ENCODE data around the gene CHRDL1.

Gene CHRDL1

DNA sequence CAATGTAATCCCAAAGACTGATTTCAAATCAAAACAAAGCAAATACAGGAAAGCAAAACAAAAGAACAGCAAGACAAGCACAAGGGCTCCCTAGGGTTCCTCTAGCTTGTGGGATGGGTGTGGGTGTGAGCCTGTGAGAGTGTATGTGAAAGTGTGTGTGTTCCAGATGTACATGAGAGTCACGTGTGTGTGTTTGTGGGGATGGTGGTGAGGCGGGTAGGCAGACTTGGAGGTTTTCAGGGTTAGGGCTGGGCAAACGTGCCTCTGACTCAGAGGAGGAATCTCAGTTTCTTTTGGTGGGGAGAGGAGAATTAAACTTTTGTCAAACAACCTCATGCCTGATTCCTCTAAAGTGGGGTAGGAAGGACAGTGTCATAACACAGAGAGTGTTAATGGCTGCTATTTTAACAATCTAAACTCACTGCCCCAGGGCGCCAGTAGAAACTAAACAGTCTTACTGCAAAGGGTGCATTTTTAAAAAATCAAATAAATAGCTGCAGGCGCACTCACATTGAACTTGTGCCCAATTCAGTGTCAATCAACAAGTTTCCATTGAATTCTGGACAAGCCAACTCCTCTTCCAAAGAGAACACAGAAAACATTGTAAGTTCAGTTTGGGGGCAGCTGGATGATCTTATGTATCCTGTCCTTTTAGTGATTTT is 51.8 kb downstream of the CHRDL1 start:
- Histone ChIP-seq H3K27me3 (ENCODE audit: insufficient read depth, low read length, poor library complexity, severe bottlenecking) (no peaks in the 10 kb centered on the region), H2AFZ (ENCODE audit: low read length) (no peak overlapping the region), H3K9me3 (ENCODE audit: insufficient read depth, low read depth, low read length) (no peaks in the 10 kb centered on the region), H3K9ac (ENCODE audit: low read depth, low read length, poor library complexity, severe bottlenecking) (no peak overlapping the region), H3K4me2 (ENCODE audit: low read depth, low read length, poor library complexity, severe bottlenecking) (no peak overlapping the region), H3K4me1 (ENCODE audit: insufficient read depth, low read length, poor library complexity, severe bottlenecking) (no peaks in the 10 kb centered on the region), H4K20me1 (ENCODE audit: insufficient read depth, low read length, poor library complexity, severe bottlenecking) (no peaks in the 10 kb centered on the region), H3F3A (ENCODE audit: low read depth) (no peaks in the 10 kb centered on the region), H3K4me3 (ENCODE audit: low read length, poor library complexity, severe bottlenecking) (no peak overlapping the region), H3K9me2 (replicated peaks; ENCODE audit: low read depth, low read length) (no peaks in the 10 kb centered on the region), H3K36me3 (ENCODE audit: insufficient read depth, low read length) (no peaks in the 10 kb centered on the region), H3K79me2 (ENCODE audit: insufficient read depth, low read length) (no peaks in the 10 kb centered on the region)
- TF ChIP-seq, protein P1, sequence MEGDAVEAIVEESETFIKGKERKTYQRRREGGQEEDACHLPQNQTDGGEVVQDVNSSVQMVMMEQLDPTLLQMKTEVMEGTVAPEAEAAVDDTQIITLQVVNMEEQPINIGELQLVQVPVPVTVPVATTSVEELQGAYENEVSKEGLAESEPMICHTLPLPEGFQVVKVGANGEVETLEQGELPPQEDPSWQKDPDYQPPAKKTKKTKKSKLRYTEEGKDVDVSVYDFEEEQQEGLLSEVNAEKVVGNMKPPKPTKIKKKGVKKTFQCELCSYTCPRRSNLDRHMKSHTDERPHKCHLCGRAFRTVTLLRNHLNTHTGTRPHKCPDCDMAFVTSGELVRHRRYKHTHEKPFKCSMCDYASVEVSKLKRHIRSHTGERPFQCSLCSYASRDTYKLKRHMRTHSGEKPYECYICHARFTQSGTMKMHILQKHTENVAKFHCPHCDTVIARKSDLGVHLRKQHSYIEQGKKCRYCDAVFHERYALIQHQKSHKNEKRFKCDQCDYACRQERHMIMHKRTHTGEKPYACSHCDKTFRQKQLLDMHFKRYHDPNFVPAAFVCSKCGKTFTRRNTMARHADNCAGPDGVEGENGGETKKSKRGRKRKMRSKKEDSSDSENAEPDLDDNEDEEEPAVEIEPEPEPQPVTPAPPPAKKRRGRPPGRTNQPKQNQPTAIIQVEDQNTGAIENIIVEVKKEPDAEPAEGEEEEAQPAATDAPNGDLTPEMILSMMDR (conservative IDR thresholded peaks at IDR 0.05; ENCODE audit: low read length), result no peak
- TF ChIP-seq EZH2phosphoT487 (IDR thresholded peaks at IDR 0.05; ENCODE audit: borderline replicate concordance), result no peak

DNA sequence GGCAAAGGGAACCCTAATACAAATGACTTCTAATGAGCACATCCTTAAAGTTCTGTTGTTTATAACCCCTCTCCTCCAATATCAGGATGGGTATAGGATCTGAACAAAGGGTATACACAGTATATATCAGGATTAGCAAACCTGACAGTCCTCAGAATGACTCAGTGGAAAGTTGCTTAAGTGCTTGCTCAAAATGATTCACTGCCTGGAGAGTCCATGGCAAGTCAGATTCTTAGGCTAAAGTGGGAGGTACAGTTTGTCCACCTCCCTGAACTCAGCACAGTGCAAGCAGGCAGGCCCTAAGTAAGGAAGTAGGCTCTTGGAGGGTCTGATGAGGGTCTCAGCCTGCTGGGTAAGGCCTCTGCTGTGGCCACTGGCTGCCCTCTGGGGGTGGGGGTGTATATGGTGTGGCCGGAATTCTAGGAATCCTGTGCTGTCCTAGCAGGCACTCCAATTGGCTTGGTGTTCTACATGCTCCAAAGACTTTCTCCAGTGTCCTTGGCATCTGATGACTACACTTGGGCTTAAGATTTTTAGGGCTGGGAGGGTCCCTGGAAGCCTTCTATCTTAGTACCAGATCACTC is 54.3 kb downstream of the CHRDL1 start:
- Histone ChIP-seq H2AFZ (ENCODE audit: low read length) (no peak overlapping the region), H3K27me3 (ENCODE audit: insufficient read depth, low read length, poor library complexity, severe bottlenecking) (no peaks in the 10 kb centered on the region)
- TF ChIP-seq EZH2phosphoT487 (IDR thresholded peaks at IDR 0.05; ENCODE audit: borderline replicate concordance), result no peak

DNA sequence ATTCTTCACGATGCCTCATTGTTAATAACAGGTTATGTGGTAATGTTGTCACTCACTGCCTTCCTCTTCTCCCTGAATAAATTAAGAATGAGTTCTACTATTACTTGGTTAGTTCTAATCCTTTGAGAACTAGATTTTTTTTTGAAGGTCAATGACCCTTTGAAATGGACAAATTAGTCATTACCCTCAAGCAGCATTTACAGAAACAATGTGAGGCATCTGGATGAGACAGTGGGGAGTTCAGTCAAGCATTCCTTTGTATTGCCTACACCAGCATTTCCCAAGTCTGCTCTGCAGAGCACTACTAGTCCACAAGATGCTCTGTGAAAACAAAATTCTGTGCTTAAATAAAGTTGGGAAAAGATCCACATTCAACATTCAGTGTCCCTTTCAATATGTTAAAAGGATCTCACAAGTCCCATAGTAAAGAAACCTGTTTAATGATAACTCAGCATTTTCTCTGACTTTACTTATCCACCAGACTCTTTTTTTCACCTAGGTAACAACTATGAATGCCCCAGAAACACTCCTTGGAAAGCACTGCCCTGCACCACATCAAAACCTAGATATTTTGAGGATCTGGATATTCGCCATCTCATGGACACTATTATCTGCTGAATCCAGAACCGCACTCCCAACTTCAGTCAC is 60.6 kb downstream of the CHRDL1 start:
- H3K4me3 ChIP-seq (ENCODE audit: low read length, poor library complexity, severe bottlenecking), result no peak overlapping the region
- no peaks in the 10 kb centered on the region for H3K4me1 ChIP-seq (ENCODE audit: insufficient read depth, low read length, poor library complexity, severe bottlenecking)
- H4K20me1 ChIP-seq (ENCODE audit: insufficient read depth, low read length, poor library complexity, severe bottlenecking), result no peaks in the 10 kb centered on the region
- no peak overlapping the region for H2AFZ ChIP-seq (ENCODE audit: low read length)
- no peak overlapping the region for H3K4me2 ChIP-seq (ENCODE audit: low read depth, low read length, poor library complexity, severe bottlenecking)
- no peak for TF ChIP-seq EZH2phosphoT487 (IDR thresholded peaks at IDR 0.05; ENCODE audit: borderline replicate concordance)
- TF ChIP-seq, protein P1 (conservative IDR thresholded peaks at IDR 0.05; ENCODE audit: low read length), result no peak
- H3K9ac ChIP-seq (ENCODE audit: low read depth, low read length, poor library complexity, severe bottlenecking), result no peak overlapping the region
- H3K9me3 ChIP-seq (ENCODE audit: insufficient read depth, low read depth, low read length), result no peaks in the 10 kb centered on the region
- H3K9me2 ChIP-seq (replicated peaks; ENCODE audit: low read depth, low read length), result no peaks in the 10 kb centered on the region
- no peaks in the 10 kb centered on the region for H3K79me2 ChIP-seq (ENCODE audit: insufficient read depth, low read length)
- H3F3A ChIP-seq (ENCODE audit: low read depth), result no peaks in the 10 kb centered on the region
- H3K27me3 ChIP-seq (ENCODE audit: insufficient read depth, low read length, poor library complexity, severe bottlenecking), result no peaks in the 10 kb centered on the region
- H3K36me3 ChIP-seq (ENCODE audit: insufficient read depth, low read length), result no peaks in the 10 kb centered on the region

More for the DNA sequence above, 54.3 kb downstream of the CHRDL1 start:
- no peaks in the 10 kb centered on the region for H4K20me1 ChIP-seq (ENCODE audit: insufficient read depth, low read length, poor library complexity, severe bottlenecking)
- no peak overlapping the region for H3K4me2 ChIP-seq (ENCODE audit: low read depth, low read length, poor library complexity, severe bottlenecking)
- H3K36me3 ChIP-seq (ENCODE audit: insufficient read depth, low read length), result no peaks in the 10 kb centered on the region
- no peaks in the 10 kb centered on the region for H3K9me3 ChIP-seq (ENCODE audit: insufficient read depth, low read depth, low read length)
- H3K4me3 ChIP-seq (ENCODE audit: low read length, poor library complexity, severe bottlenecking), result no peak overlapping the region
- H3K9ac ChIP-seq (ENCODE audit: low read depth, low read length, poor library complexity, severe bottlenecking), result no peak overlapping the region
- H3K4me1 ChIP-seq (ENCODE audit: insufficient read depth, low read length, poor library complexity, severe bottlenecking), result no peaks in the 10 kb centered on the region
- H3F3A ChIP-seq (ENCODE audit: low read depth), result no peaks in the 10 kb centered on the region
- H3K79me2 ChIP-seq (ENCODE audit: insufficient read depth, low read length), result no peaks in the 10 kb centered on the region
- no peaks in the 10 kb centered on the region for H3K9me2 ChIP-seq (replicated peaks; ENCODE audit: low read depth, low read length)

Measured in Loucy (cell line).